BE2C (cell line): ENCODE results near the gene SH3BP5.

Source experiments
- DNase-seq: peaks from one replicate; pipeline ENCODE4 v3.0.0-alpha.2; 2020
- H3K27me3 ChIP-seq: fragments of 250-450 bp; sonication (Bioruptor Pico); 2 replicates; pipeline ENCODE4 v1.5.1; 2020; ENCODE audit warnings: mild to moderate bottlenecking
- H3K36me3 ChIP-seq: fragments of 250-450 bp; sonication (Bioruptor Pico); 2 replicates; pipeline ENCODE4 v1.5.1; 2020; ENCODE audit warnings: mild to moderate bottlenecking
- H3K4me1 ChIP-seq: fragments of 250-450 bp; sonication (Bioruptor Pico); 2 replicates; pipeline ENCODE4 v1.5.1; 2020
- H3K4me3 ChIP-seq: 2 replicates; pipeline ENCODE4 v1.5.1; 2011; ENCODE audit warnings: low read depth, low read length
- H3K9me3 ChIP-seq: fragments of 250-450 bp; sonication (Bioruptor Pico); 2 replicates; pipeline ENCODE4 v1.5.1; 2020
- TF ChIP-seq, protein P1 (sequence below): IDR thresholded peaks from 2 replicates; pipeline ENCODE4 v1.5.1; 2012; ENCODE audit warnings: mild to moderate bottlenecking, low read depth, low read length

The SH3BP5 gene

GRCh38 chr3:15321349-15321748 is 11.0 kb downstream of the SH3BP5 start:
- Histone ChIP-seq H3K4me1 (0 out of 2 replicates have a peak, but pooled peaks cover 3% of the 10 kb centered on the region), H3K9me3 (no peaks in the 10 kb centered on the region), H3K4me3 (no peak overlapping the region), H3K36me3 (no peaks in the 10 kb centered on the region), H3K27me3 (no peaks in the 10 kb centered on the region)
- TF ChIP-seq, protein P1, sequence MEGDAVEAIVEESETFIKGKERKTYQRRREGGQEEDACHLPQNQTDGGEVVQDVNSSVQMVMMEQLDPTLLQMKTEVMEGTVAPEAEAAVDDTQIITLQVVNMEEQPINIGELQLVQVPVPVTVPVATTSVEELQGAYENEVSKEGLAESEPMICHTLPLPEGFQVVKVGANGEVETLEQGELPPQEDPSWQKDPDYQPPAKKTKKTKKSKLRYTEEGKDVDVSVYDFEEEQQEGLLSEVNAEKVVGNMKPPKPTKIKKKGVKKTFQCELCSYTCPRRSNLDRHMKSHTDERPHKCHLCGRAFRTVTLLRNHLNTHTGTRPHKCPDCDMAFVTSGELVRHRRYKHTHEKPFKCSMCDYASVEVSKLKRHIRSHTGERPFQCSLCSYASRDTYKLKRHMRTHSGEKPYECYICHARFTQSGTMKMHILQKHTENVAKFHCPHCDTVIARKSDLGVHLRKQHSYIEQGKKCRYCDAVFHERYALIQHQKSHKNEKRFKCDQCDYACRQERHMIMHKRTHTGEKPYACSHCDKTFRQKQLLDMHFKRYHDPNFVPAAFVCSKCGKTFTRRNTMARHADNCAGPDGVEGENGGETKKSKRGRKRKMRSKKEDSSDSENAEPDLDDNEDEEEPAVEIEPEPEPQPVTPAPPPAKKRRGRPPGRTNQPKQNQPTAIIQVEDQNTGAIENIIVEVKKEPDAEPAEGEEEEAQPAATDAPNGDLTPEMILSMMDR = no peak
- DNase-seq = no peak

GRCh38 chr3:15319575-15319974 is 12.8 kb downstream of the SH3BP5 start:
- H3K4me1 ChIP-seq = no peaks in the 10 kb centered on the region
- H3K4me3 ChIP-seq = no peak overlapping the region
- TF ChIP-seq, protein P1 = no peak
- H3K27me3 ChIP-seq = no peaks in the 10 kb centered on the region
- H3K9me3 ChIP-seq = no peaks in the 10 kb centered on the region
- no peak for DNase-seq
- H3K36me3 ChIP-seq = no peaks in the 10 kb centered on the region

GRCh38 chr3:15319136-15319535 is 13.2 kb downstream of the SH3BP5 start:
- TF ChIP-seq, protein P1 = no peak
- Histone ChIP-seq H3K9me3 (no peaks in the 10 kb centered on the region), H3K4me3 (no peak overlapping the region), H3K36me3 (no peaks in the 10 kb centered on the region), H3K4me1 (no peaks in the 10 kb centered on the region), H3K27me3 (no peaks in the 10 kb centered on the region)
- DNase-seq = no peak

- H3K4me1 ChIP-seq = no peaks in the 10 kb centered on the region
- TF ChIP-seq, protein P1 = no peak
- H3K36me3 ChIP-seq = no peaks in the 10 kb centered on the region
- H3K27me3 ChIP-seq = no peaks in the 10 kb centered on the region
- no peaks in the 10 kb centered on the region for H3K9me3 ChIP-seq
- DNase-seq = no peak
- no peak overlapping the region for H3K4me3 ChIP-seq
Measured at GRCh38 chr3:15318661-15319060, 13.7 kb downstream of the SH3BP5 start.

DNA sequence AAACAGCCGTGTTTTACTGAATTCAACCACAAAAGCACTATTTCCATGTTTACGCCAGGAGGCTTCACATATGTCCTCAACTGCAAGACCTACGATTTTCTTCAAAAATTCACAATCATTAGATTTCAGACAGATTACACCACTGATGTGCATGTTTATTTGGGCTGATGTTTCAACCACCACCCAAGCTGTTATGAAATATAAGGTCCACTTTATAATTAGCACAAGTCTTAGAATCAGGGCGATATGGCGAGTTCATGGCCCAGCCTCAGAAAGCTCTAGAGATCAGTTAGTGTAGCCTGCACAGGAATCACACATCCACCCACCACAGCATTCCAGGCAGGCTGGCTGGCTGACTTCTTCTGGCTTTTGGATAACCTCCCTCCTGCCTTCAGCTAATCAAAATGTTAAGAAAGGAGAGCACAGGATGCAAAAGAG is 15.4 kb downstream of the SH3BP5 start:
- H3K4me1 ChIP-seq = no peaks in the 10 kb centered on the region
- H3K9me3 ChIP-seq = no peaks in the 10 kb centered on the region
- H3K36me3 ChIP-seq = no peaks in the 10 kb centered on the region
- H3K27me3 ChIP-seq = no peaks in the 10 kb centered on the region
- H3K4me3 ChIP-seq = no peak overlapping the region
- TF ChIP-seq, protein P1 = no peak
- no peak for DNase-seq

DNA sequence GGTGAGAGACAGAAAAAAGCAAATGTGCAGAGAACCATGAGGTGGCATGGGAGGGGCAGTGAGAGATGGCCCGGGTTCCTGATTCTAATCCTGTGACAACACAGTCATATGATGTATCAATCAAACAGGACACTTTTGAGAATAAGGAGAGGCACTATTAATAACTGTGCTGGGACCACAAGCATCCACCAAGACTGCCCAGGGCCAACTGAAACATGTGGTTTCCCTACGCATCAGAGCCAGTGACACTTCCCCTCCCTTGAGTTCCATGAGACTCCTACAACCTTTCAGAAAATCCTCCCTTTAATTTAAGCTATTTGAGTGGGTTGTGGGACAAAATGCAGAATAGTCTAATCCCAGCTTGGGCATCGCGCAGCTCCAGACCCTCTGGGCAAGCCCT is 17.4 kb downstream of the SH3BP5 start:
- H3K4me3 ChIP-seq = no peak overlapping the region
- DNase-seq = no peak
- H3K9me3 ChIP-seq = no peaks in the 10 kb centered on the region
- no peaks in the 10 kb centered on the region for H3K27me3 ChIP-seq
- H3K4me1 ChIP-seq = no peaks in the 10 kb centered on the region
- H3K36me3 ChIP-seq = no peaks in the 10 kb centered on the region
- TF ChIP-seq, protein P1 = no peak
